Esophagus mucosa (tissue), 1 donor: ENCODE measurements around the gene IFIT1B. TPM values are rescaled to one million over a fixed set of nuclear protein-coding genes. Genes with fewer than 3 reads are reported as not detected.
A peak's percentile ranks its signal among the peaks of the same experiment; 100 is the strongest.

Experiments
- ATAC-seq: fragments of 200-7000 bp; cut with Tn5 transposase; one replicate; pipeline ENCODE4 v1.9.1; 2020
- total RNA-seq: library from RNA; stranded (reverse); gene quantifications from one replicate; pipeline ENCODE4 v1.2.4, GENCODE V29; 2023
- donor health status: DM: yes; HTN: yes; CAD: no.

The IFIT1B gene
- total RNA-seq, 1 donor from 2014 or later: not detected

DNA sequence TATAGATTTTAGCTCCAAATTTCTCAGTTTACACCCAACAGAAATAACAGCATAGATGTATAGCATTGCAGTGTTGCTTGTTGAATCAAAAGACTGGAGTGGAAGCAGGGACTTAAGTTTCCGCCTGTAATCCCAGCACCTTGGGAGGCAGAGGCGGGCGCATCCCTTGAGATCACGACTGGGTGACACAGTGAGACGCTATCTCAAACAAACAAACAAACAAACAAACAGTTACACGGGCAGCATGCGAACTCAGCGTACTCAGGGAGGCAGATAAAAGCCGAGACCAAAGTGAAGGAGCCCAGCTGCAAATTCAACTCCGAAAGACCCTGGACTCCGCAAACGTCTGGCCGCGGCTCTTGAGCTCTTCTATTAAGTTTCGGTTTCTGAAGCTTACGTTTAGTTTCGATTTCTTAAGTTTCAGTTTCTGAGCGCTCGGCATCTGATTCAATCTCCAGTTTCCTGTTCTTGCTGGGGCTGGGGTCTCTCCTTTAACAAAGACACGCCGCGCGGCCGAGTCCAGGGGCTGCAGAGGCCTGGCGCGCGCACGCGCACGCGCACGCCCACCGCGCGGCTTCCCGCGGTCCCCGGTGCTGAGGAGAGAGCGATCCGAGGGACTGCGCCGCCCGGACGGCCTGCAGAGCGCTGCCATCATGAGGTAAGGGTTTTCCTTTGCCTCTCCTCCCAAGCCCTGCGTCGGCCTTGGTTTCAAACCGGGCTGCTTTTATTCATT is 36.5 kb downstream of the IFIT1B start, which contains the start of gene IFIT5:
Gene IFIT5 (plus strand): TSS at position 423 of the 733 bp plus-strand sequence. CDS start 231 bp downstream, at position 654.
- peak; percentile 89 for ATAC-seq

DNA sequence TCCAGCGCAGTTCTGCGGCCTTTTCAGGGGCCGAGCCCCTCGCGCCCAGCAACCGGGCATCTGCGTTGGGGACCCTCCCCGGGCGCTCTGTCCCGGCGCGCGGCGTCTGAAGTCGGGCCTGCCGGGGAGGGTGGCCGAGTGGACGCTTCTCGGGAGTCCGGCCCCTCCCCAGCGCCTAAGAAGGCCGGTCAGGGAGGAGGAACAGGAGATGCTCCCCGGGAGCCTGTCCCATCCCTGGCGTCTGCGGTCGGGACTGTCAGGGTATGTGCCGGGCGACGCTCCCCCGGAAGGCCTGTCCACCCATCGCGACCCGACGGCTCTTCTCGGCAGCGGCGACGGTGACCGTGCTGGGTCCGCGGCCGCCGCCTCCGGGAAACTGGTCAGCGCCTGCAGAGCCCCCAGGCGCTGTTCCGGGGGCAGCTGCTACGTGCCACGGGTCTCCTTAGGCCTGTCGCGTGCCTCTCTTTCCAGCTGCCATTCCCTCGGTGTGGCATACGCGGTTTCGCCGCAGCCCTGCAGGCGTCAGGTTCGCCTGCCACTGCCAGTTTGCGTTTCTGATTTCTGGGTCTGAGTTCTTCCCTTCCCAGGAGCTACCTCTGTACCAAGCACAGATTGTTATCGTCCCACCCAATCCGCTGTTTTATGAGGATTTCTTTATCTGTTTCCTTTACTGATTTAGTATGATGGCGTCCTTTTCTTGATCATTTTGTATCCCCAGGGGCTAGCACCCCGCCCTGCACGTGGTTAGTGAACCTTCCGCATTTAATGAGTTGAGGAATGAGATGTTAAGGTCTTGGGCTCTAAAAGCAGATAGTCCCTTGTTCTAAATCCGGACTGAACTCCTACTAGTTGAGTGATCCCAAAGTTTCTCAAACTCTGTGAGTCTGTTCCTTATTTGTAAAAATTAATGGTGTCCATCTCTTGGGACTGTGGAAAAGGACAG is 37.3 kb downstream of the IFIT1B start:
- ATAC-seq: peak; percentile 70

DNA sequence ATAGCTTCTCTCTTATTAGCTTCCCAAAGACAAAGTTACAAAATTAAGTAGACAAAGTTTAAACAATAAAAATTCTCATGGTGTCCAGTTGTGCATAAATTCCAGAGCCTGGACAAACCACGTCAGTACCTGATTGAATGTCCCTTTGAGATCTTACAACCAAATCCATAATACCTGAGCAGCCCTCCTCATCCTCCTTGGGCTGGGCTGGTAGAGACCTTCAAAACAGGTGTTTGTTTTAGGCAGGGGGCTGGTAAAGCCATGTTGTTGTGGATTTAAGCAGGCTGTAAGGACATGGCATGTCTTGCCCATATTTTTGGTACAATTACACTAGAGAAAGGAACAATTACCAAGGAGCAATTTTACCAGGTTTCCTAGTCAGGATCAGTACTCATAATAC is 38.6 kb downstream of the IFIT1B start:
- no peak for ATAC-seq

DNA sequence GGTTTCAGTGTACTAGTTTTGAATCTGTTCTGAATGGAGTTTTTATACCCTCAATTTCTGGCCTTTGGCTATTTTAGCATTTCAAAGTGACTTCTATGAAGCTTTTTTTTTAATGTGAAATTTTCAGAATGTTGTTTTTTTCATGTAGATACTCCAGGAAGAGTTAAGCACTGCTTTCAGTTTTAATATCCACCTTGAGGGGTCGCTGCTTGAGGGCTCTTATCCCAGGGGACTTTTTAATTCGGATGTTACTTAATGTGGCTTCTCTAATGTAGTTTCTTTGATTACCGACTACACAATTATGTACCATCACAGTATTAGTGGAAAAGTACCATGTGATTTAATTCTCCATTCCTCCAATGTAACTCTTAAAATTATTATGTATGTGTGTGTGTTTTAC is 41.7 kb downstream of the IFIT1B start:
- ATAC-seq: no peak

DNA sequence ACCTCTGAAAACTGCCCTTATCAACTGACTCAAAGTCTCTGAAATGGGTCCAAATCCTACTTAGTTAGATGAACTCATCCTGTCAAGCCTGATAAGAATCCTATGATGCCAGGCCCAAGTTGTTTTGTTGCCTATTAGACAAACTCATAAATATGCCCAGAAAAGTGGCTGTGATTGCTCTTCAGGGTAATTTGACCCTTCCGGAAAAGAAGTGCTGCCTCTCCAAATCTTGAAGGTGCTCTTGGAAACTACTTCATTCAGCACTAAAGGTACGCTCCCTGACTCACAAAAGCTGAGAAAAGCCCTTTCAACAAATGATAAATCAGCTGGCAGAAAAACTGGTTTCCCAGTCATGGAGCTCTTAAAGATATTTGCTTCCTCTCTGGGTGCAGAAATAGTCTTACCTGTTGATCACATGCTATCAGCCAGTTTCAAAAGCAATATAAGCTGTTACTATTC is 43.2 kb downstream of the IFIT1B start:
- peak; percentile 91 for ATAC-seq

DNA sequence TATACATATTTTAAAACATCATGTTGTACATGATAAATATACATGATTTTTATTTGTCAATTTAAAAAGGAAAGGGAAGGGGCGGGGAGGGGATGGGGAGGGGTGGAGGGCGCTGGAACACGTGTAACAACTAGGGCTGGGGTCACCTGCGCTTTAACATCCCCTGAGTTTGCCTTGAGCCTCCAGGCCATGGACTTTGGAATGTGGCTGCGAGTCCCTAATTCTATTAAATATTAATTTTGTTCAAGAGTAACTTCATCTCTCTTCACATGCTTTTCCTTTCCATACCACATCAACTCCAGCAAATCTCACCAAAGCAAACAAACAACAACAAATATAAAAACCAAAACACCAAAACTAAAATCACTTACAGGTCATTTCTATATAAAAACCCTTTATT is 47.1 kb downstream of the IFIT1B start:
- ATAC-seq: no peak

DNA sequence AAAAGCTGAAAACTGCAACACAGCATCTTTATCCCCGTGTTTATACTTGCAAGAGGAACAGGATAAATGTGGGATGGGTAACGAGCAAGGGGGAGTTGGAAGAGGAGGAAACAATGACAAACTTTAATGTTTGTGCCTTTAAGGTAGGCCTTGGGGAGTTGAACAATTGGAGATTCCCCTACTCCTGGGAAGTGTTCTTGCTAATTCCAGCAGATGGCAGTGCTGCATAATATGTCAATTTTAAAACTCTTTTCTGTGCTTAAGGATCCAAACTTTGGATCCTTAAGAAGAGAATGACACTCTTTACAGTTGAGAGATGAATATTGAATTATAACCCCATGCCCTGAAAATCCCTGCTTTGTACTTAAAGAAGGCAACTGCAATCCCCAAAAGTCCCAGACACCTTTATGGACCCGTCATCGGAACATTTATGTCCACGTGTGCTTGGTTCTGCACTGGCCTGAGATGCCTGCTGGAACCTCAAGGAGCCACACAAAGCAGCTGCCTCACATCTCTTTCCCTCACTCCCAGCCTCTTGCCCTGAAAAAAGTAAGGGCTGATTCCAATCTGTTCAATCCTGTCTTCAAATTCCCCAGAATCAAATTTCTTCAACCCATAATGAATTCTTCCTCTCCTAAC is 48.5 kb downstream of the IFIT1B start:
- peak; percentile 58 for ATAC-seq

DNA sequence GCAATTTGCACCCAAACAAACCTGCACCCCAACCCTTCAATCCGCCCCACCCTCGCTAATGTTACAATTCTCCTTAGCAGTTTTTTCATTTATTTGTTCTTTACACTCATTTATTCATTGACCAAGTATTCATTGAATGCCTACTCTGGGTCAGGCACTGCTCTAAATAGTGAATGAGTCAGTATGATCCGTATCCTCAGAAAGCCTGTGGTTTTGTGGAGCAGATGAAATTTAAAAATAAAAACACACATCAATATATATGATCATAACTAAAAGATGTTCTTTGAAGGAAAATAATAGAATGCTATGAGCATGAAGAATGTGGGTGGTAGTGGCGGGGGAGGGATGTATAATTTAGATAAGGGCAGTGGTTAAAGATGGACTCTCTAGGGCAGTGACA is 49.8 kb downstream of the IFIT1B start:
- no peak for ATAC-seq

DNA sequence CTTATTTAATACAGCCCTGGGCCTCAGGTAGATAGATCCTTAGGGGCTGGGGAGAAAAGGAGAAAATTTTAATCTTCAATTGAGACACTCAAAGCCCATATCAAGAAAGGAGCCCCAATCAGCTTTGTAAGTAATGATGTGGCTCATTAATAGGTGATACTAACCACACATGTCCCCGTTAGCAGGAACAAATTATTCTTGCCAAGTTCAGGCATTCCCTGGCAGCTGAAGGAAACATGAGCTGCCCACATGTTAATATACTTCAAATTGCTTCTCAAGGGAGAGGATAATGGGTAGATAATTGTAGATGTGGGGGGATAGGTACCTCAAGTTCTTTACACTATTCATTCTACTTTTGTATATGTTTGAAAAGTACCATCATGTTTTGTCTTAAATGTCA is 51.0 kb downstream of the IFIT1B start:
- no peak for ATAC-seq

DNA sequence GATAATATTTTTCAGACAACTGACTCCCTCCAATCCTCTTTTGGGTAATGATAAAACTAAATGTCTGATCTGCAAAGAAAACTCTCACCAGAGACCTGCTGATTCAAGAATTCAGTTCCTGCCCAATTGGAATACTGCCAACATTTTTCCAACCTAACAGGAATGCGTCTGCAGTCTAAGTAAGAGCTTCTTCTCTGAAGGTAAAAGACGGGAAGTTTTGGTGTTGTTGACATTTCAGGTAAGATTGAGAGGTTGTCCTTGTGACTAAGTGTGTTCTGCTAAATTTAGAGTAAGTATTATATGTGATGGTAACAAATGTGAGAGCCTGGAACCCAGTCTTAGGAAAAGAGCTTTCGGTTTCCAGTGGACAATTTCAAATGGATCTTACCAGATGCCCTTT is 54.1 kb downstream of the IFIT1B start:
- no peak for ATAC-seq

Other genes with a start within 250 kb of the IFIT1B start
- gene CH25H, start 170.7 kb upstream of the IFIT1B start, total RNA-seq: 4.8 TPM
- gene LIPA, start 126.3 kb upstream of the IFIT1B start, total RNA-seq: 26.6 TPM
- 1.5 TPM for gene IFIT2, start 76.0 kb upstream of the IFIT1B start, total RNA-seq
- gene IFIT3, start 50.1 kb upstream of the IFIT1B start, total RNA-seq: 3.8 TPM
- 3.8 TPM for gene IFIT1, start 14.6 kb downstream of the IFIT1B start, total RNA-seq
- gene IFIT5, start 36.5 kb downstream of the IFIT1B start, total RNA-seq: 5.3 TPM
- 0.08 TPM for gene SLC16A12, start 157.5 kb downstream of the IFIT1B start, total RNA-seq